ENCODE measurements around the gene PHF19. TPM values are rescaled to one million over a fixed set of nuclear protein-coding genes. Genes with fewer than 3 reads are reported as not detected.
A peak's percentile ranks its signal among the peaks of the same experiment; 100 is the strongest.

PHF19 gene
- total RNA-seq, 1 experiment from 2014 or later, result 66.8 TPM

DNA sequence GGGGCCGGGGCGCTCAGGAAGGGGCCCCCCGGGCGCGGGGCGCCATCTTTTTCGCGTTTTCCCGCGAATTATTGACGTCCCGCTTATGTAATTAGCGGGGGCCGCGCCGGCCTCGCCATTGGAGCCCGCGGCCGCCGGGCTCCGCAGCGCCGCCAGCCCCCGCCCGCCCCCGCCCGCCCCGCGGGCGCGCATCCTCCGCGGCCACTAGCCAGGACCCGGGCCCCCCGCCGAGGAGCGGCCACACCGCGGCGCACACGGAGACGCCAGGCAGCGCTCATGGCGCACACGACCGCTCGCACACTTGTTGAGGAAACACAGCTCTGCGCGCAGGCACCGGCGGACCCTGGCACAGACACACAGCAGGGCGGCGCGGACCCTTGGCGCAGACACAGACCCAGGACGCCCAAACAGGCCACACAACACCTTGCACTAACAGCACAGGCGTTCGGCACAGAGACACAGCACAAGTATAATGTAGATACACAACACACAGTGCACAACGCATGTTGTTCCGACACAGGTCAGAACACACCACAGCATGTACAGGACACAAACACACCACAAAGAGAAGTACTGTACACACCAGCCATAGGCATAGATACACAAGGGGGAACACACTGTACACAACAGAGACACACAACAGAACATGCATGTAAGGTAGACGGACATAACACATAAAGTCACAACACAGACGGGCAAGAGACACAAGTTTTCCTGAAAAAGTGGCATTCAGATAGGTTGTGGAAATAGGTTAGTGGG is 467 bp upstream of the PHF19 start:
- Mint-ChIP-seq H3K4me3 (peak overlapping the region; percentile 80 to 85), H3K27ac (peak overlapping the region in 1 of 3 experiments; percentile 95; a peak in 2 of 7 replicates), H3K9me3 (no peaks in the 10 kb centered on the region), H3K36me3 (ENCODE audit: insufficient read depth in 1 of 3, low read depth in 3 of 3) (peaks cover 0 to 20% (median 9%) of the 10 kb centered on the region in 3 experiments; a peak in 4 of 7 replicates), H3K4me1 (peaks cover 54 to 55% of the 10 kb centered on the region in 2 experiments), H3K27me3 (ENCODE audit: low read depth) (peaks cover 8% of the 10 kb centered on the region)
- TF ChIP-seq, protein P1, sequence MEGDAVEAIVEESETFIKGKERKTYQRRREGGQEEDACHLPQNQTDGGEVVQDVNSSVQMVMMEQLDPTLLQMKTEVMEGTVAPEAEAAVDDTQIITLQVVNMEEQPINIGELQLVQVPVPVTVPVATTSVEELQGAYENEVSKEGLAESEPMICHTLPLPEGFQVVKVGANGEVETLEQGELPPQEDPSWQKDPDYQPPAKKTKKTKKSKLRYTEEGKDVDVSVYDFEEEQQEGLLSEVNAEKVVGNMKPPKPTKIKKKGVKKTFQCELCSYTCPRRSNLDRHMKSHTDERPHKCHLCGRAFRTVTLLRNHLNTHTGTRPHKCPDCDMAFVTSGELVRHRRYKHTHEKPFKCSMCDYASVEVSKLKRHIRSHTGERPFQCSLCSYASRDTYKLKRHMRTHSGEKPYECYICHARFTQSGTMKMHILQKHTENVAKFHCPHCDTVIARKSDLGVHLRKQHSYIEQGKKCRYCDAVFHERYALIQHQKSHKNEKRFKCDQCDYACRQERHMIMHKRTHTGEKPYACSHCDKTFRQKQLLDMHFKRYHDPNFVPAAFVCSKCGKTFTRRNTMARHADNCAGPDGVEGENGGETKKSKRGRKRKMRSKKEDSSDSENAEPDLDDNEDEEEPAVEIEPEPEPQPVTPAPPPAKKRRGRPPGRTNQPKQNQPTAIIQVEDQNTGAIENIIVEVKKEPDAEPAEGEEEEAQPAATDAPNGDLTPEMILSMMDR (conservative IDR thresholded peaks at IDR 0.05), result no peak
- Histone ChIP-seq H3K23me2 (ENCODE audit: insufficient read length, low read depth, low read length, poor library complexity, severe bottlenecking) (peaks cover 5% of the 10 kb centered on the region), H2AK5ac (ENCODE audit: insufficient read length, low read length) (no peak overlapping the region), H4K91ac (ENCODE audit: insufficient read length, low read depth, low read length) (no peak overlapping the region), H3K79me1 (ENCODE audit: insufficient read depth, low read depth, low read length, poor library complexity, severe bottlenecking) (no peaks in the 10 kb centered on the region), H2BK20ac (ENCODE audit: low read depth, low read length, poor library complexity, severe bottlenecking) (no peak overlapping the region), H2AFZ (ENCODE audit: low read length) (no peak overlapping the region), H3K14ac (ENCODE audit: insufficient read depth, low read length) (peak overlapping the region; percentile 3), H4K5ac (ENCODE audit: insufficient read length, low read depth, low read length) (no peak overlapping the region), H4K20me1 (ENCODE audit: control insufficient read depth, insufficient read depth, insufficient read length) (no peaks in the 10 kb centered on the region), H3K27ac (ENCODE audit: insufficient read length, low read depth, low read length) (no peak overlapping the region), H3K56ac (ENCODE audit: insufficient read length, low read depth, low read length) (no peak overlapping the region), H2BK12ac (ENCODE audit: insufficient read length, low read depth, low read length) (no peak overlapping the region), H2BK120ac (ENCODE audit: low read depth, low read length, poor library complexity, severe bottlenecking) (no peak overlapping the region), H2BK5ac (ENCODE audit: insufficient read length, low read length) (no peak overlapping the region), H3K4ac (ENCODE audit: low read depth, low read length) (no peak overlapping the region), H4K8ac (replicated peaks; ENCODE audit: insufficient read length, low read depth, low read length) (no peak overlapping the region), H3K79me2 (ENCODE audit: insufficient read depth, low read length) (no peaks in the 10 kb centered on the region), H2BK15ac (ENCODE audit: low read depth, low read length) (no peak overlapping the region), H3K27me3 (ENCODE audit: insufficient read depth, low read length) (peaks cover 2% of the 10 kb centered on the region; the same call in 1 of the 2 replicates), H3K9me3 (ENCODE audit: control insufficient read depth, low read depth, low read length) (no peaks in the 10 kb centered on the region), H3K23ac (ENCODE audit: insufficient read length, low read depth, low read length) (no peak overlapping the region), H3K4me2 (ENCODE audit: insufficient read depth, insufficient read length, low read length) (peak overlapping the region; percentile 50), H3K4me1 (ENCODE audit: insufficient read depth, low read length) (peaks cover 8% of the 10 kb centered on the region), H3K9ac (ENCODE audit: extremely low read depth, insufficient read length, low read length) (no peak overlapping the region), H3T11ph (ENCODE audit: low read length) (no peak overlapping the region), H3K18ac (ENCODE audit: insufficient read length, low read depth, low read length) (peak overlapping the region; percentile 2)
- DNase-seq, result peak; percentile 53
- WGBS (ENCODE audit: extremely low coverage, insufficient read length, low lambda C conversion rate), result no CpG with 5 or more reads among the region's 63 CpGs

Data from H9 (cell line).